ENCODE measurements around the gene RSPH9. TPM values are rescaled to one million over a fixed set of nuclear protein-coding genes. Genes with fewer than 3 reads are reported as not detected.
"Not testable (repeated sequence)": the region's sequence is repeated elsewhere in the genome, so short reads cannot be mapped to it uniquely, and the experiment has no call there.

Gene RSPH9
- total RNA-seq, 1 donor from 2014 or later = not detected

DNA sequence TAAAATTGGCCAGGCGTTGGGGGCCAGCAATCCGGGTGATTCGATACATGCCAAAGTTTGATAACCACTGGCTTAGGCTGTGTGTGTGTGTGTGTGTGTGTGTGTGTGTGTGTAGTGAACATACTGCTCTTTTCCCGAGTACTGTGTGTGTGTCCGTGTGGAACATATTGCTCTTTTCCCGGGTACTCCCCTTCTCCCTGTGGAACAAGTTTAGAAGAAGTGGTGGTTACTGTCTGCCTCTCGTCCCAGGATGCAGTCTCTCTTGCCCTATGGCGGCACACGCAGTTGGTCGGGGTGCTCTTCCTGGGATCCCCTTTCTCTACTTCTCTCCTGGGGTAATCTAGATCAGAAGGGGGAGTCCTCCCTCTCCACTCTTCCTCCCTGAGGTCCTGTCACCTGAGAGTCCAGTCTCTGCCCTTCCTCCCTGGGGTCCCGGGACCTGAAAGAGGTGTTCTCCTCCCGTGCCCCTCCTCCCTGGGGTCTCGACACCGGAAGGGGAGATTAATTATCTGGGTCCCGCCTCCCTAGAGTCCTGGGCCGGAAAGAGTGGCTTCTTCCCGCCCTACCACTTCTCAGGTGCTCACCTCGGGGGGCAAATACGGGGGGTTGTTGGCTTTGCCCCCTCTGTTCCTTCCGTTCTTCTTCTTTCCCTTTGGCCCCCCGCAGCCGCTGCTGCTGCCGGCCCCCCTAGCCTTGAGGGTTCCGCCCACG, 16.3 kb upstream of the RSPH9 start:
- DNase-seq (ENCODE audit: low read depth) = peak; percentile 60

DNA sequence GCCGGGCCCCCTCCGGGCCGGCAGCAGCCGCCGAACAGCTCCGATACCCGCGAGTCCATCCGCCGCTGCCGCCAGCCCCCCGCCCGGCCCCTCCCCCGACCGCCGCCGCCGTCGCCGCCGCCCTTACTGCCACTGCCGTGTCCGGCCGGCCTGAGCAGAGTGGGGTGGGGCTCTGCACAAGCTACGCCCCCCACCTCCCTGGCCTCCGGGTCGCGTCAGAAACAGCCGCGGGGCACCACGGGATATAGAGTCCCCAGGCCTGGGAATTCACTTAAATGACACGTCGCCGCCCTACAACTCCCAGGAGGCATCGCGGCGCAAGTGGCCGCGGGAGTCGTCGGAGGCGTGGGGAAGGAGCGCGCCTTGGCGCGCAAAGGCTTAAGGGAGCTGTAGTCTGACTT, 15.7 kb upstream of the RSPH9 start, which contains the start of gene GTPBP2:
GTPBP2 (minus strand) TSS at position 161 of the 401 bp plus-strand sequence; CDS start at position 59, 102 bp downstream.
- peak; percentile 99 for DNase-seq (ENCODE audit: low read depth)

DNA sequence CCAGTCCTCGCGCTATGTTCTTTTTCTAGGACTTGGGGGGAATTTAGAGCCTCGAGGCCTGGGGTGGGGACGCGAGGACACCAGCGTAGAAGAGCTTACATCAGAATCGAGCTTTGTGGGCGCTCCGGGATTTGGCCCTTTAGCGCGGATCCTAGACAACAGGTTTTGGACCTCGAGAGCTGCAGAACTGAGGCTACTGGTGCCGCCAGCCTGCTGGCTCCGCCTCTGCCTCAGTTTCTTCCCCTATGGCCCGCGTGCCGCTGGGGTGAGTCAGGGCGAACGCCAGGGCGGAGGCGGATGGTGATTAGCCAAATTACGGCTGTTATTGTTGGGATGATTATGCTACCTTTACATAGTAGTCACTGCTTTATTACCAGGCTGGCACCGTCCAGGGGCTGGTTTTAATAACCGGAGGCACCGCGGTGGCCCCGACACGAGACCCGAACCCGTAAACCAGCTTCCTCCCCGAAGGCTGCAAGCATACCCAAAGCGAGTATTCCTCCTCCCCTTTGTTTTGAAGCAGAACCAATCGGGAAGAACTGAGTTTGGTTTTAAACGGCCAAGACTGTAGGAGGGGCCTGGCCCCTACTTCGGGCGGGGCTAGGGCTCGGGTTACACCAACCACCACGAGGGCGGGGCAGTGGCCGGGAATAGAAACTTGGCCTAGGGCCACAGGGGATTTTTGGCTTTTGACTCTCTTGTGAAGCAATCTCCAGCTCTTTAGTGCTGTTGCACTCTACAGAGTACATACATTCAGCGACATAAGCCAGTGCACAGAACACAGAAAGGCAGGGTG, 15.1 kb upstream of the RSPH9 start:
- DNase-seq (ENCODE audit: low read depth) = peak; percentile 98

GRCh38 chr6:43630980-43631619, 13.7 kb upstream of the RSPH9 start:
- no peak for DNase-seq (ENCODE audit: low read depth)

GRCh38 chr6:43633002-43633401, 11.8 kb upstream of the RSPH9 start:
- not testable (repeated sequence) for DNase-seq (ENCODE audit: low read depth)

GRCh38 chr6:43634702-43635303, 10.0 kb upstream of the RSPH9 start:
- DNase-seq (ENCODE audit: low read depth) = no peak

GRCh38 chr6:43635387-43636307, 9.2 kb upstream of the RSPH9 start, which contains the start of gene MAD2L1BP:
MAD2L1BP (plus strand) TSS chr6:43635840; CDS start chr6:43635876, 36 bp downstream.
- DNase-seq (ENCODE audit: low read depth) = peak; percentile 83

- peak; percentile 19 for DNase-seq (ENCODE audit: low read depth)
Observed at GRCh38 chr6:43636308-43636659, 8.6 kb upstream of the RSPH9 start.

GRCh38 chr6:43639984-43640800, 4.6 kb upstream of the RSPH9 start:
- DNase-seq (ENCODE audit: low read depth) = no peak

- no peak for DNase-seq (ENCODE audit: low read depth)
Observed at GRCh38 chr6:43645613-43645964, 753 bp downstream of the RSPH9 start.

- DNase-seq (ENCODE audit: low read depth) = no peak
Observed at GRCh38 chr6:43647613-43648012, 2.8 kb downstream of the RSPH9 start.

GRCh38 chr6:43648248-43648647, 3.4 kb downstream of the RSPH9 start:
- no peak for DNase-seq (ENCODE audit: low read depth)

- DNase-seq (ENCODE audit: low read depth) = not testable (repeated sequence)
Observed at GRCh38 chr6:43652822-43653221, 8.0 kb downstream of the RSPH9 start.

- no peak for DNase-seq (ENCODE audit: low read depth)
Observed at GRCh38 chr6:43657221-43657802, 12.5 kb downstream of the RSPH9 start.

DNA sequence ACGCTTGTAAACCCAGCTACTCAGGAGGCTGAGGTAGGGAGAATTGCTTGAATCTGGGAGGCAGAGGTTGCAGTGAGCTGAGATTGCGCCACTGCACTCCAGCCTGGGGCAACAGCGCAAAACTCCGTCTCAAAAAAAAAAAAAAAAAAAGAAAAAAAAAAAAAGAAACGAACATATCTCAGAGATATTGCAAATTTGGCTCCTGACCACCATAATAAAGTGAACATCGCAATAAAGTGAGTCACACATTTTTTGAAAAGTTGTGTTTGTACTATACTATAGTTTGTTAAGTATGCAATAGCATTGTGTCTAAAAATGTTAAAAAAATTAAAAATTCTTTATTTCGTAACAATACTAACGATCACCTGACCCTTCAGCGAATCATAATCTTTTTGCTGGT, 13.3 kb downstream of the RSPH9 start:
- no peak for DNase-seq (ENCODE audit: low read depth)

GRCh38 chr6:43662948-43663347, 18.1 kb downstream of the RSPH9 start:
- not testable (repeated sequence) for DNase-seq (ENCODE audit: low read depth)

DNA sequence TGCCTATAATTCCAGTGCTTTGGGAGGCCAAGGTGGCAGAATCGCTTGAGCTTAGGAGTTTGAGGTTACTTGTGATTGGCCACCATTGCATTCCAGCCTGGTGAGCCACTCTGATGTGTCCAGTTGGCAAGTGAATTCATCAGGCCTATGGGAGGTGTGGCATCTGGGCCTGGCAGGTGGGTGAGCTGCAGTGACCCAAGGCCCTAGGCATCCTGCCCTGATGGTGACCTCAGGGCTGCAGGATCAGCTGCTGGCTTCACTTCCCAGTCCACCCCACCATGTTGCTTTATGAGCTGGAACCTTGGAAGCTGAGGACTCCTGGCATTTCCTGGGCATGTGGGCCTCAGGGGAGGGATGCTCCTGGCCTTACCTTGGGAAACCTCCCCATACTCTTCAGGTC, 20.5 kb downstream of the RSPH9 start:
- peak; percentile 87 for DNase-seq (ENCODE audit: low read depth)

DNA sequence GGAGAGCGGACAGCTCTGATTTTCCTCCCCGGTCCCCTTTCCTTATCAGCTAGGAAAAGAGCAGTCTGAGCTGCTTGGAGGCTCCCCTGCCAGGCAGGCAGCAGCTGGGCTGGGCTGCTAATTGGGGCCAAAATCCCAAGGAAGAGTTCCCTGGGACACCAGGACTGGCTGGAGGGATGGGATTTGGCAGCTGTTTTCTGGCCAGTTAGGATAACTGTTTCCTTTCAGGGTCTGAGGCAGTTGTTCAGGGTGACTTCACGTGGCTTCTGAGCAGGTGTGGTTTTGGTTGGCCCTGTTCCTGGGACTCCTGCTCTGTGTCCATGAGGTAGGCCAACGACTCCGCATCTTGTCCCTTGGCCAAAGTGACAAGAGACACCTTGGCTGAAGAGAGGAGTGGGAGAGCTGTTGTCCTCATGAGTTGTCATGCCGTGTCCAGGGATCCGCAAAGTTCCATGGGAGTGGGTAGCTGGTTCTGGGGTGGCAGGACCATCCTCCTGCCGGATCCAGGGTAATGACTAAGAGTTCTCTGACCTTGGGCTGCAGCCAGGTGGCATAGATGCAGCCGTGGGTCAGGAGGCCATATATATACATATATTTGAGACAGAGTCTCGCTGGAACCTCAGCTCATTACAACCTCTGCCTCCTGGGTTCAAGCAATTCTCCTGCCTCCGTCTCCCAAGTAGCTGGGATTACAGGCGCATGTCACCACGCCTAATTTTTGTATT, 21.5 kb downstream of the RSPH9 start:
- peak; percentile 73 for DNase-seq (ENCODE audit: low read depth)

Data from myocyte (in vitro differentiated cells).